ENCODE data around the gene ZER1.

ZER1 gene

GRCh38 chr9:128742401-128742800 is 29.3 kb downstream of the ZER1 start:
- TF ChIP-seq, protein P1, sequence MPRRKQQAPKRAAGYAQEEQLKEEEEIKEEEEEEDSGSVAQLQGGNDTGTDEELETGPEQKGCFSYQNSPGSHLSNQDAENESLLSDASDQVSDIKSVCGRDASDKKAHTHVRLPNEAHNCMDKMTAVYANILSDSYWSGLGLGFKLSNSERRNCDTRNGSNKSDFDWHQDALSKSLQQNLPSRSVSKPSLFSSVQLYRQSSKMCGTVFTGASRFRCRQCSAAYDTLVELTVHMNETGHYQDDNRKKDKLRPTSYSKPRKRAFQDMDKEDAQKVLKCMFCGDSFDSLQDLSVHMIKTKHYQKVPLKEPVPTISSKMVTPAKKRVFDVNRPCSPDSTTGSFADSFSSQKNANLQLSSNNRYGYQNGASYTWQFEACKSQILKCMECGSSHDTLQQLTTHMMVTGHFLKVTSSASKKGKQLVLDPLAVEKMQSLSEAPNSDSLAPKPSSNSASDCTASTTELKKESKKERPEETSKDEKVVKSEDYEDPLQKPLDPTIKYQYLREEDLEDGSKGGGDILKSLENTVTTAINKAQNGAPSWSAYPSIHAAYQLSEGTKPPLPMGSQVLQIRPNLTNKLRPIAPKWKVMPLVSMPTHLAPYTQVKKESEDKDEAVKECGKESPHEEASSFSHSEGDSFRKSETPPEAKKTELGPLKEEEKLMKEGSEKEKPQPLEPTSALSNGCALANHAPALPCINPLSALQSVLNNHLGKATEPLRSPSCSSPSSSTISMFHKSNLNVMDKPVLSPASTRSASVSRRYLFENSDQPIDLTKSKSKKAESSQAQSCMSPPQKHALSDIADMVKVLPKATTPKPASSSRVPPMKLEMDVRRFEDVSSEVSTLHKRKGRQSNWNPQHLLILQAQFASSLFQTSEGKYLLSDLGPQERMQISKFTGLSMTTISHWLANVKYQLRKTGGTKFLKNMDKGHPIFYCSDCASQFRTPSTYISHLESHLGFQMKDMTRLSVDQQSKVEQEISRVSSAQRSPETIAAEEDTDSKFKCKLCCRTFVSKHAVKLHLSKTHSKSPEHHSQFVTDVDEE (CRISPR knock-in tag; IDR thresholded peaks at IDR 0.05), result no peak
- TF ChIP-seq, protein P2, sequence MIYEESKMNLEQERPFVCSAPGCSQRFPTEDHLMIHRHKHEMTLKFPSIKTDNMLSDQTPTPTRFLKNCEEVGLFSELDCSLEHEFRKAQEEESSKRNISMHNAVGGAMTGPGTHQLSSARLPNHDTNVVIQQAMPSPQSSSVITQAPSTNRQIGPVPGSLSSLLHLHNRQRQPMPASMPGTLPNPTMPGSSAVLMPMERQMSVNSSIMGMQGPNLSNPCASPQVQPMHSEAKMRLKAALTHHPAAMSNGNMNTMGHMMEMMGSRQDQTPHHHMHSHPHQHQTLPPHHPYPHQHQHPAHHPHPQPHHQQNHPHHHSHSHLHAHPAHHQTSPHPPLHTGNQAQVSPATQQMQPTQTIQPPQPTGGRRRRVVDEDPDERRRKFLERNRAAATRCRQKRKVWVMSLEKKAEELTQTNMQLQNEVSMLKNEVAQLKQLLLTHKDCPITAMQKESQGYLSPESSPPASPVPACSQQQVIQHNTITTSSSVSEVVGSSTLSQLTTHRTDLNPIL (CRISPR knock-in tag; IDR thresholded peaks at IDR 0.05; ENCODE audit: low read depth), result no peak
- TF ChIP-seq ARNTL (CRISPR knock-in tag; IDR thresholded peaks at IDR 0.05; ENCODE audit: borderline replicate concordance, low read depth) (no peak), GLIS3 (CRISPR knock-in tag; IDR thresholded peaks at IDR 0.05) (no peak), ZNF70 (CRISPR knock-in tag; IDR thresholded peaks at IDR 0.05) (no peak), SNAI2 (CRISPR knock-in tag; IDR thresholded peaks at IDR 0.05) (no peak), ZFP30 (CRISPR knock-in tag; IDR thresholded peaks at IDR 0.05) (no peak), CSDC2 (CRISPR knock-in tag; IDR thresholded peaks at IDR 0.05) (no peak), ZFP3 (CRISPR knock-in tag; IDR thresholded peaks at IDR 0.05) (no peak), TOX (CRISPR knock-in tag; IDR thresholded peaks at IDR 0.05; ENCODE audit: borderline replicate concordance) (no peak), RARB (CRISPR knock-in tag; IDR thresholded peaks at IDR 0.05) (no peak), OSR1 (CRISPR knock-in tag; IDR thresholded peaks at IDR 0.05) (no peak), ISL1 (CRISPR knock-in tag; IDR thresholded peaks at IDR 0.05) (no peak), BACH2 (CRISPR knock-in tag; IDR thresholded peaks at IDR 0.05; ENCODE audit: borderline replicate concordance) (no peak), ZNF565 (CRISPR knock-in tag; conservative IDR thresholded peaks at IDR 0.05; ENCODE audit: low read depth) (no peak), PPARA (CRISPR knock-in tag; IDR thresholded peaks at IDR 0.05; ENCODE audit: borderline replicate concordance) (no peak)
- TF ChIP-seq, protein P3, sequence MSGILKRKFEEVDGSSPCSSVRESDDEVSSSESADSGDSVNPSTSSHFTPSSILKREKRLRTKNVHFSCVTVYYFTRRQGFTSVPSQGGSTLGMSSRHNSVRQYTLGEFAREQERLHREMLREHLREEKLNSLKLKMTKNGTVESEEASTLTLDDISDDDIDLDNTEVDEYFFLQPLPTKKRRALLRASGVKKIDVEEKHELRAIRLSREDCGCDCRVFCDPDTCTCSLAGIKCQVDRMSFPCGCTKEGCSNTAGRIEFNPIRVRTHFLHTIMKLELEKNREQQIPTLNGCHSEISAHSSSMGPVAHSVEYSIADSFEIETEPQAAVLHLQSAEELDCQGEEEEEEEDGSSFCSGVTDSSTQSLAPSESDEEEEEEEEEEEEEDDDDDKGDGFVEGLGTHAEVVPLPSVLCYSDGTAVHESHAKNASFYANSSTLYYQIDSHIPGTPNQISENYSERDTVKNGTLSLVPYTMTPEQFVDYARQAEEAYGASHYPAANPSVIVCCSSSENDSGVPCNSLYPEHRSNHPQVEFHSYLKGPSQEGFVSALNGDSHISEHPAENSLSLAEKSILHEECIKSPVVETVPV (CRISPR knock-in tag; IDR thresholded peaks at IDR 0.05), result no peak
- no peak; the same call in 2 of the 3 replicates for ATAC-seq

- ATAC-seq, result no peak
- TF ChIP-seq, protein P4, sequence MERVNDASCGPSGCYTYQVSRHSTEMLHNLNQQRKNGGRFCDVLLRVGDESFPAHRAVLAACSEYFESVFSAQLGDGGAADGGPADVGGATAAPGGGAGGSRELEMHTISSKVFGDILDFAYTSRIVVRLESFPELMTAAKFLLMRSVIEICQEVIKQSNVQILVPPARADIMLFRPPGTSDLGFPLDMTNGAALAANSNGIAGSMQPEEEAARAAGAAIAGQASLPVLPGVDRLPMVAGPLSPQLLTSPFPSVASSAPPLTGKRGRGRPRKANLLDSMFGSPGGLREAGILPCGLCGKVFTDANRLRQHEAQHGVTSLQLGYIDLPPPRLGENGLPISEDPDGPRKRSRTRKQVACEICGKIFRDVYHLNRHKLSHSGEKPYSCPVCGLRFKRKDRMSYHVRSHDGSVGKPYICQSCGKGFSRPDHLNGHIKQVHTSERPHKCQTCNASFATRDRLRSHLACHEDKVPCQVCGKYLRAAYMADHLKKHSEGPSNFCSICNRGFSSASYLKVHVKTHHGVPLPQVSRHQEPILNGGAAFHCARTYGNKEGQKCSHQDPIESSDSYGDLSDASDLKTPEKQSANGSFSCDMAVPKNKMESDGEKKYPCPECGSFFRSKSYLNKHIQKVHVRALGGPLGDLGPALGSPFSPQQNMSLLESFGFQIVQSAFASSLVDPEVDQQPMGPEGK (CRISPR knock-in tag; IDR thresholded peaks at IDR 0.05; ENCODE audit: borderline replicate concordance), result no peak
- TF ChIP-seq ZNF8 (CRISPR knock-in tag; IDR thresholded peaks at IDR 0.05), result no peak
- TF ChIP-seq, protein P3 (CRISPR knock-in tag; IDR thresholded peaks at IDR 0.05), result no peak
- no peak for TF ChIP-seq TCF4 (CRISPR knock-in tag; IDR thresholded peaks at IDR 0.05; ENCODE audit: borderline replicate concordance)
- TF ChIP-seq ZC3H10 (CRISPR knock-in tag; IDR thresholded peaks at IDR 0.05), result no peak
- TF ChIP-seq CSDC2 (CRISPR knock-in tag; IDR thresholded peaks at IDR 0.05), result no peak
- no peak for TF ChIP-seq RARB (CRISPR knock-in tag; IDR thresholded peaks at IDR 0.05)
- TF ChIP-seq ZNF565 (CRISPR knock-in tag; conservative IDR thresholded peaks at IDR 0.05; ENCODE audit: low read depth), result no peak
- TF ChIP-seq, protein P2 (CRISPR knock-in tag; IDR thresholded peaks at IDR 0.05; ENCODE audit: low read depth), result no peak
- TF ChIP-seq ESRRG (CRISPR knock-in tag; IDR thresholded peaks at IDR 0.05), result no peak
- no peak for TF ChIP-seq OSR1 (CRISPR knock-in tag; IDR thresholded peaks at IDR 0.05)
- TF ChIP-seq ZFP3 (CRISPR knock-in tag; IDR thresholded peaks at IDR 0.05), result no peak
- TF ChIP-seq POU6F1 (CRISPR knock-in tag; IDR thresholded peaks at IDR 0.05; ENCODE audit: borderline replicate concordance, low read depth), result no peak
- TF ChIP-seq PPARA (CRISPR knock-in tag; IDR thresholded peaks at IDR 0.05; ENCODE audit: borderline replicate concordance), result no peak
- TF ChIP-seq ISL1 (CRISPR knock-in tag; IDR thresholded peaks at IDR 0.05), result no peak
These were observed 36.4 kb downstream of the ZER1 start for GRCh38 chr9:128735373-128735772.
